ENCODE measurements around the gene ZC3H7B.

- TF ChIP-seq CTCF (IDR thresholded peaks at IDR 0.05) (no peak), POLR2AphosphoS5 (IDR thresholded peaks at IDR 0.05) (no peak), POLR2A (IDR thresholded peaks at IDR 0.05) (no peak)
Observed at GRCh38 chr22:41387341-41387740, 86.0 kb downstream of the ZC3H7B start.
